Upper lobe of left lung (tissue), 6 donors: ENCODE results near the gene IL27RA. TPM values are rescaled to one million over a fixed set of nuclear protein-coding genes. Genes with fewer than 3 reads are reported as not detected.
A peak's percentile ranks its signal among the peaks of the same experiment; 100 is the strongest.

Source experiments
- ATAC-seq, 2 donors: fragments of 200-7000 bp; cut with Tn5 transposase; one replicate each; pipeline ENCODE4 v1.9.1; 2022; ENCODE audit warnings: mild to moderate bottlenecking in 2 of 2, moderate library complexity in 2 of 2; ENCODE audit not compliant: low FRiP score in 2 of 2
- DNase-seq, 2 donors: peaks; one replicate each; pipeline ENCODE4 v3.0.0-alpha.2; 2019 to 2020
- H3K27ac ChIP-seq, 4 donors: fragments of 200-600 bp; sonication (generic); one replicate each; pipeline ENCODE4 v1.5.1; 2016 to 2019
- H3K27me3 ChIP-seq, 4 donors: fragments of 200-600 bp; sonication (generic); one replicate each; pipeline ENCODE4 v1.5.1; 2017 to 2019
- H3K36me3 ChIP-seq, 4 donors: fragments of 200-600 bp; sonication (generic); one replicate each; pipeline ENCODE4 v1.5.1; 2016 to 2019
- H3K4me1 ChIP-seq, 4 donors: fragments of 200-600 bp; sonication (generic); one replicate each; pipeline ENCODE4 v1.5.1; 2018 to 2019
- H3K4me3 ChIP-seq, 4 donors: fragments of 200-600 bp; sonication (generic); one replicate each; pipeline ENCODE4 v1.5.1; 2017 to 2019; ENCODE audit warnings: mild to moderate bottlenecking in 2 of 4, moderate library complexity in 1 of 4
- H3K9me3 ChIP-seq, 4 donors: fragments of 200-600 bp; sonication (generic); one replicate each; pipeline ENCODE4 v1.5.1; 2018 to 2019
- EP300 ChIP-seq, 4 donors: sonication (generic); formaldehyde crosslinking; IDR thresholded peaks; one replicate each; pipeline ENCODE4 v1.5.1; 2017; ENCODE audit warnings: antibody characterized with exemption in 4 of 4, control low read depth in 2 of 4
- POLR2A ChIP-seq, 4 donors: fragments of 450-650 bp; IDR thresholded peaks; one replicate each; pipeline ENCODE4 v1.5.1; 2016 to 2017; ENCODE audit warnings: antibody characterized with exemption in 4 of 4, mild to moderate bottlenecking in 2 of 4
- POLR2AphosphoS5 ChIP-seq, 2 donors: sonication (generic); formaldehyde crosslinking; IDR thresholded peaks; one replicate each; pipeline ENCODE4 v1.5.1; 2017; ENCODE audit warnings: antibody characterized with exemption in 2 of 2
- WGBS, 2 donors: methylation state at CpG; one replicate each; pipeline ENCODE4 v1.1.5; 2017 to 2018; 5-methylcytosine and 5-hydroxymethylcytosine counted together
- total RNA-seq, 6 donors: library from RNA; depleted of rRNA in 4 of 6; stranded (reverse); fragments of >200 nt in 4 of 6; gene quantifications; one replicate each; pipeline versions ENCODE4 v1.1.0 to v1.2.1, GENCODE V29; 2016 to 2021
- TF ChIP-seq, protein P1 (sequence below), 6 experiments: fragments of 450-650 bp in 4 of 6; fragments of 200-600 bp in 2 of 6; sonication (generic) in 2 of 6; IDR thresholded peaks; one replicate each; pipeline ENCODE4 v1.5.1; 2016 to 2019; ENCODE audit warnings: antibody characterized with exemption in 6 of 6
- donor health status: DM: no; HTN: no; CAD: no; lungs with moderate emphysema.
- donor health status: DM: no; HTN: yes; CAD: no; lungs with severe emphysema.

IL27RA gene
- total RNA-seq, 6 donors from 2014 or later: 9.3 to 24.4 (median 14.6) TPM

DNA sequence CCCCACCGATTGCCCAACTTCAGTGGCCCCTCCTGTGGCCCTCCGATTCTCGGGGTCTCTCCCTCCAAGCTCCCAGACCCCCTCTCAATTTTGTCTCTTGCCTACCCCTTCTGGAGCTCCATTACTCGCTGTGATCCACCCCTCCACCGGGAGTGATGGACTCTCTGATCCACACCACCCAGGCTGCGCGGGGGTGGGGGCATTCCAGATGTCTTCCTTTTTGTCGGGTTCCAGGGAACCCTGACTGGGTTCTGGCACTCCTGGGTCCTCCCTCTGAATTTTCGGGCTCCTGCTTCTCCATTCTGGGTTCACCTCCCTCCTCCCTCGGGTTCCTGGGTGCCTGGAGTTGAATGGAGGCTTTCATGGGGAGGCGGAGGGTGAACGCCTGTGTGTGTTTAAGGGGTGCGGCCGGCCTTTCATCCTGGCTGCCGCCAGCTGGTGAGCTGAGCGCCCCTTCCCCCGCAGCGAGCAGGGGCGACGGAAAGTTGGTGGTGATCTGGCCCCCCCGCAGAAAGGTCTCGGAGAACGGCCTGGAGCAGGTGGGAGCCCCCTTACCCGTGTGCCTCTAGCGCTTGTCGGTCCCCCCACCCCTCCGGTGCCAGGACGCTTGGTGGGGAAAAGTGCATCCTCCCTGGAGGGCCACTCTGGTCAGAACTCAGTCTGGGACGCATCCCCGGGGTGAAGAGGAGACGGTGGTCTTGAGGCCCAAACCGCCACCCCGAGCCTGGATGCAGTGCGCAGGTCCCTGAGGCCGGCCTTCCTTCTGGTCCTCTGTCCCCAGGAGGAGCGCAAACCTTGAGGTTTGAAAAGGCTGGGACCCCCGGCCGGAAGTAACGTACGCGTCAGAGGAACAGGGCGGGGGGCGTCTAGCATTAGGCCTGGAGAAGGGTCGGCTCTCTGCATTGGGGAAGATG lies 42.6 kb downstream of the IL27RA start:
- Histone ChIP-seq H3K36me3 (no peaks in the 10 kb centered on the region), H3K4me1 (peaks cover 23 to 46% (median 39%) of the 10 kb centered on the region in 4 donors), H3K27me3 (no peaks in the 10 kb centered on the region), H3K4me3 (peak overlapping the region; percentile 56 to 68 (median 65)), H3K27ac (peak overlapping the region; percentile 81 to 95 (median 86)), H3K9me3 (no peaks in the 10 kb centered on the region)
- DNase-seq (peak in 1 of 2 donors; percentile 78), ATAC-seq (peak in 1 of 2 donors; percentile 7)
- WGBS, 2 donors: 1 to 2% methylated on average over 18 to 28 of the region's 44 CpGs
- TF ChIP-seq EP300 (IDR thresholded peaks at IDR 0.05): no peak
- TF ChIP-seq, protein P1, sequence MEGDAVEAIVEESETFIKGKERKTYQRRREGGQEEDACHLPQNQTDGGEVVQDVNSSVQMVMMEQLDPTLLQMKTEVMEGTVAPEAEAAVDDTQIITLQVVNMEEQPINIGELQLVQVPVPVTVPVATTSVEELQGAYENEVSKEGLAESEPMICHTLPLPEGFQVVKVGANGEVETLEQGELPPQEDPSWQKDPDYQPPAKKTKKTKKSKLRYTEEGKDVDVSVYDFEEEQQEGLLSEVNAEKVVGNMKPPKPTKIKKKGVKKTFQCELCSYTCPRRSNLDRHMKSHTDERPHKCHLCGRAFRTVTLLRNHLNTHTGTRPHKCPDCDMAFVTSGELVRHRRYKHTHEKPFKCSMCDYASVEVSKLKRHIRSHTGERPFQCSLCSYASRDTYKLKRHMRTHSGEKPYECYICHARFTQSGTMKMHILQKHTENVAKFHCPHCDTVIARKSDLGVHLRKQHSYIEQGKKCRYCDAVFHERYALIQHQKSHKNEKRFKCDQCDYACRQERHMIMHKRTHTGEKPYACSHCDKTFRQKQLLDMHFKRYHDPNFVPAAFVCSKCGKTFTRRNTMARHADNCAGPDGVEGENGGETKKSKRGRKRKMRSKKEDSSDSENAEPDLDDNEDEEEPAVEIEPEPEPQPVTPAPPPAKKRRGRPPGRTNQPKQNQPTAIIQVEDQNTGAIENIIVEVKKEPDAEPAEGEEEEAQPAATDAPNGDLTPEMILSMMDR (IDR thresholded peaks at IDR 0.05): no peak
- TF ChIP-seq POLR2AphosphoS5 (IDR thresholded peaks at IDR 0.05): no peak
- no peak for TF ChIP-seq POLR2A (IDR thresholded peaks at IDR 0.05)

DNA sequence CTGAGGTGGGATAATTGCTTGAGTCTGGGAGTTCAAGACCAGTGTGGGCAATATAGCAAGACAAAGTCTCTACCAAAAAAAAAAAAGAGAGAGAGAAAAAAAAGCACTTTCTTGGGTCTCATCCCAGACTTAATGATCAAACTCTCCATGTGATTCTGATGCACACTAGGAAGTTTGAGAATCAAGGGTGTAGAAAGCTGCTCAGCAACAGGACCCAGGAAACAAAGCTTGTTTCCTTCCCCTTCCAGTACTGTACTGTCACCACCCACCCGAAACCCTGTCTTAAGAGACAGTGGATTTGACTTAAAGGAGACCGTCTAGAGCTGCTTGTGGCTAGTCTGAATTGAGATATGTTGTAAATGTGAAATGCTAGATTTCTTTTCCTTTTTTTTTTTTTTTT lies 46.8 kb downstream of the IL27RA start:
- no peaks in the 10 kb centered on the region for H3K9me3 ChIP-seq
- H3K36me3 ChIP-seq: no peaks in the 10 kb centered on the region
- WGBS, 2 donors: 60 to 76% methylated on average over 2 of the region's 2 CpGs
- no peak overlapping the region for H3K4me3 ChIP-seq
- DNase-seq (no peak), ATAC-seq (no peak)
- peak overlapping the region in 2 of 4 donors; percentile 27 to 46 for H3K27ac ChIP-seq
- no peaks in the 10 kb centered on the region for H3K27me3 ChIP-seq
- H3K4me1 ChIP-seq: peaks cover 24 to 49% (median 39%) of the 10 kb centered on the region in 4 donors
- no peak for TF ChIP-seq POLR2A (IDR thresholded peaks at IDR 0.05)
- TF ChIP-seq, protein P1 (IDR thresholded peaks at IDR 0.05): no peak
- no peak for TF ChIP-seq POLR2AphosphoS5 (IDR thresholded peaks at IDR 0.05)
- TF ChIP-seq EP300 (IDR thresholded peaks at IDR 0.05): no peak

DNA sequence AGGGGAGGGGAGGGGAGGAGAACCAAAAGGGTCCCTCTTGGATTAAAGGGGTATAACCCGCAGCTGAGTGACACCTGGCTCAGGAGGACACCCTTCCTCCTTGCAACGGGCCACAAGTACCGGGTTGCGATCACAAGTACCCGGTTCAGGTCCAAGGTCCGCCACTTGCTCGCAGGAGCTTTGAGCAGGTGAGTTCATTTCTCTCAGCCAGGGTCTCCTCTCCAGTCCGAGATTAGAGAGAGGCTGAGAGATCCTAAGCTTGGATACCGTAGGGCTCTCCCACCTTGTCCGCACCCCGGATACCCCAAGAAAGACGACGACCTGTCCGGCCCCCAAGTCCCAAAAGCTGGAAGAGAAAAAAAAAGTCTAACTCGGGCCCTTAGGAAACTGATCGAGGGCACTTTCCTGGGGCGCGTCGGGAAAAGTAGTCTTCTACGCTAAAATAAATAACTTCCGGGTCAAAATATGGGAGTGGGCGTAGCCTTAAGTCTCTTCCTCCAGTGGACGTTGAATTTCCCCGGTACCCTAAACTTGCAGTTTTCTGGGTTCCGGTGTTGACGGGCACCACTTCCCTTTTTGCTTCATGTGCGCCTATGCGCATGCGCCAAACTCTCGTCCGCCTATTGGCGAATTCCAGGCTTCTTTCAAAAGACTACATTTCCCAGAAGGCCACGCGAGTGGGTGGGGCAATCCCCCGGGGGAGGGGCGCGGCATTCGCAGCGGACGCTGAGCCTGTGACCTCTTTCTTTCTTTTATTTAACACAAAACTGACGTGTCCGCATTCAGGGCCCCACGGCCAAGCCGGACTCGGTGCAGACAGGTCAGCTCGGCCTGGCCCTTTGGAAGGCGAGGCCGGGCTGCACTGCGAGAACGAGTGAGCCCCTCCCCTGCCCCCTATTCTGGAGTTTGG lies 49.6 kb downstream of the IL27RA start:
- Histone ChIP-seq H3K27me3 (no peaks in the 10 kb centered on the region), H3K36me3 (no peaks in the 10 kb centered on the region), H3K9me3 (no peaks in the 10 kb centered on the region), H3K4me1 (peaks cover 15 to 29% (median 20%) of the 10 kb centered on the region in 4 donors), H3K27ac (peak overlapping the region; percentile 88 to 93 (median 88)), H3K4me3 (peak overlapping the region; percentile 68 to 98 (median 71))
- no peak for TF ChIP-seq EP300 (IDR thresholded peaks at IDR 0.05)
- TF ChIP-seq, protein P1 (IDR thresholded peaks at IDR 0.05): peak in 4 of 6 experiments; percentile 16 to 20 (median 18)
- TF ChIP-seq POLR2A (IDR thresholded peaks at IDR 0.05): peak; percentile 27 to 82 (median 76)
- peak; percentile 81 to 88 for TF ChIP-seq POLR2AphosphoS5 (IDR thresholded peaks at IDR 0.05)
- 0 to 1% methylated on average over 42 to 50 of the region's 50 CpGs for WGBS, 2 donors
- ATAC-seq: peak; percentile 96 to 97
- peak; percentile 96 to 97 for DNase-seq

- Histone ChIP-seq H3K4me3 (peak overlapping the region; percentile 68 to 98 (median 71)), H3K27ac (peak overlapping the region; percentile 85 to 93 (median 88)), H3K27me3 (no peaks in the 10 kb centered on the region), H3K36me3 (peaks cover 0 to 5% (median 0%) of the 10 kb centered on the region in 4 donors), H3K9me3 (no peaks in the 10 kb centered on the region), H3K4me1 (peaks cover 15 to 29% (median 19%) of the 10 kb centered on the region in 4 donors)
- DNase-seq (peak in 1 of 2 donors; percentile 90), ATAC-seq (peak; percentile 32 to 35)
- WGBS, 2 donors: 26 to 37% methylated on average over 13 to 21 of the region's 24 CpGs
- no peak for TF ChIP-seq POLR2AphosphoS5 (IDR thresholded peaks at IDR 0.05)
- peak in 1 of 4 donors; percentile 0 for TF ChIP-seq POLR2A (IDR thresholded peaks at IDR 0.05)
Measured at GRCh38 chr19:14081797-14082674, 50.5 kb downstream of the IL27RA start.
